Neural progenitor cell (in vitro differentiated cells): Measurements from ENCODE around the gene SATB2.

Experiments used
- EZH2 ChIP-seq: fragments of 200-600 bp; sonication (generic); IDR thresholded peaks from 2 replicates; pipeline ENCODE4 v1.6.1; 2017; ENCODE audit warnings: antibody characterized with exemption, mild to moderate bottlenecking, moderate library complexity
- EZH2phosphoT487 ChIP-seq: fragments of 200-600 bp; sonication (generic); IDR thresholded peaks from 2 replicates; pipeline ENCODE4 v1.6.1; 2017; ENCODE audit warnings: antibody characterized with exemption
- TF ChIP-seq, protein P1 (sequence below): fragments of 200-600 bp; sonication (generic); IDR thresholded peaks from 2 replicates; pipeline ENCODE4 v1.5.1; 2017; ENCODE audit warnings: antibody characterized with exemption, mild to moderate bottlenecking

GRCh38 chr2:199261239-199261638 is 196.5 kb downstream of the SATB2 start:
- TF ChIP-seq EZH2phosphoT487 = no peak
- TF ChIP-seq, protein P1, sequence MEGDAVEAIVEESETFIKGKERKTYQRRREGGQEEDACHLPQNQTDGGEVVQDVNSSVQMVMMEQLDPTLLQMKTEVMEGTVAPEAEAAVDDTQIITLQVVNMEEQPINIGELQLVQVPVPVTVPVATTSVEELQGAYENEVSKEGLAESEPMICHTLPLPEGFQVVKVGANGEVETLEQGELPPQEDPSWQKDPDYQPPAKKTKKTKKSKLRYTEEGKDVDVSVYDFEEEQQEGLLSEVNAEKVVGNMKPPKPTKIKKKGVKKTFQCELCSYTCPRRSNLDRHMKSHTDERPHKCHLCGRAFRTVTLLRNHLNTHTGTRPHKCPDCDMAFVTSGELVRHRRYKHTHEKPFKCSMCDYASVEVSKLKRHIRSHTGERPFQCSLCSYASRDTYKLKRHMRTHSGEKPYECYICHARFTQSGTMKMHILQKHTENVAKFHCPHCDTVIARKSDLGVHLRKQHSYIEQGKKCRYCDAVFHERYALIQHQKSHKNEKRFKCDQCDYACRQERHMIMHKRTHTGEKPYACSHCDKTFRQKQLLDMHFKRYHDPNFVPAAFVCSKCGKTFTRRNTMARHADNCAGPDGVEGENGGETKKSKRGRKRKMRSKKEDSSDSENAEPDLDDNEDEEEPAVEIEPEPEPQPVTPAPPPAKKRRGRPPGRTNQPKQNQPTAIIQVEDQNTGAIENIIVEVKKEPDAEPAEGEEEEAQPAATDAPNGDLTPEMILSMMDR = no peak
- TF ChIP-seq EZH2 = no peak
